HG02623 (cell line): ENCODE results near the gene MMEL1.
"Not testable (repeated sequence)": the region's sequence is repeated elsewhere in the genome, so short reads cannot be mapped to it uniquely, and the experiment has no call there.

ENCODE experiments used
- ATAC-seq: cut with Tn5 transposase; IDR thresholded peaks from one replicate; pipeline ENCODE4 v1.9.1; 2021; ENCODE audit warnings: moderate library complexity; ENCODE audit not compliant: unreplicated experiment

Gene MMEL1

DNA sequence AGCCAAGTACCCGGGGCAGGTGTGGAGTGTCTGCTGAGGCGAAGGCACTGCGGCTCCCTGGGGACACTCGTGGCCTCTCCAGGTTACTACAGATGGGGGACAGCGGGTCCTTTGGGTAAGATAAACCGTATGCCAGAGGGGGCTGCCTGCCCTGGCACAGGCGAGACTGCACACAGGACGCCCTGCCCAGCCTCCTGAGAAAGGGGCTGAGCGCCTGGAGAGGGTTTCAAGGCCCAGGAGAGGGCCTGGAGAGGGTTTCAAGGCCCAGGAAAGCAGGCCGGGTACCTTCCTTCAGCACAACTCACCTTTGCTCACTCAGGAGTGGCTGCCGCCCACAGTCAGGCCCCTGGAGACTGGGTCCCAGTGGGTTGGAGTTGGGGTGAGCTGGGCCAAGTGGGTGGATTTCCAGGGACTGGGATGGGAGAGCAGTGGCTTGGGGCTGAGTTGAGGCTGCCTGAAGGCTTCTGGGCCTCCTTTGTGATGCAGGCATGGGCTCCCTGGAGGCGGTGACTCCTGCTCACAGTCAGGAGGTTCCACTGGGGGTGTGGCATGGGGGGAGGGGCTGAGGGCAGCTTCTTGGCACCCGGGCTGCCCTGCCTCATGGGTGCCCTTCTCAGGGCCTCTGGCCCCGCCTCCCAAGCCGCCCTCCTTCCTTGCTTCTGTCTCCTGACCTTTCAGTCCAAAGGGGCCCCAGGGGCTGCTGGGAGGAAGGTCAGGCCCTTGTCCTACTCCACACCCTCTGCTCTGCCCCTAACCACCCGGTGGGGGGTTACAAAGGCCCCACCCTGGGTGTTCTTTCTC is at the start of gene MMEL1:
TSS of gene MMEL1 (minus strand) at position 456 of the 801 bp plus-strand sequence. CDS start 3,532 bp downstream, outside the sequence.
- ATAC-seq, result no peak

DNA sequence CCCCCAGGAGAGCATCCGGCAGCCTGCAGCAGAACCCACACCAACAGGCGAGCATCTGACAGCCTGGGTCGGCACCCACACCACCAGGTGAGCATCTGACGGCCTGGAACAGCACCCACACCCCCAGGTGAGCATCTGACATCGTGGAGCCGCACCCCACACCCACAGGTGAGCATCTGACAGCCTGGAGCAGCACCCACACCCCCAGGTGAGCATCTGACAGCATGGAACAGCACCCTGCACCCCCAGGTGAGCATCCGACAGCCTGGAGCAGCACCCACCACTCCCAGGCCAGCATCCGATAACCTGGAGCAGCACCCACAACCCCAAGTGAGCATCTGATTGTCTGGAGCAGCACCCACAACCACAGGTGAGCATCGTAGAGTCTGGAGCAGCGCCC is 43.9 kb upstream of the MMEL1 start:
- ATAC-seq, result not testable (repeated sequence)

- ATAC-seq, result not testable (repeated sequence)
Observed at GRCh38 chr1:2671656-2672055, 38.8 kb upstream of the MMEL1 start.

DNA sequence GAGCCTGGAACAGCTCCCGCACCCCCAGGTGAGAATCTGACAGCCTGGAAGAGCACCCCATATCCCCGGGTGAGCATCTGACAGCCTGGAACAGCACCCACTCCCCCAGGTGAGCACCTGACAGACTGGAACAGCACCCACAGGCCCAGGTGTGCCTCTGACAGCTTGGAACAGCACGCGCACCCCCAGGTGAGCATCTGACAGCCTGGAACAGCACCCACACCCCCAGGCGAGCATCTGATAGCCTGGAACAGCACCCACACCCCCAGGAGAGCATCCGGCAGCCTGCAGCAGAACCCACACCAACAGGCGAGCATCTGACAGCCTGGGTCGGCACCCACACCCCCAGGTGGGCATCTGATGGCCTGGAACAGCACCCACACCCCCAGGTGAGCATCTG is 27.0 kb upstream of the MMEL1 start:
- not testable (repeated sequence) for ATAC-seq

DNA sequence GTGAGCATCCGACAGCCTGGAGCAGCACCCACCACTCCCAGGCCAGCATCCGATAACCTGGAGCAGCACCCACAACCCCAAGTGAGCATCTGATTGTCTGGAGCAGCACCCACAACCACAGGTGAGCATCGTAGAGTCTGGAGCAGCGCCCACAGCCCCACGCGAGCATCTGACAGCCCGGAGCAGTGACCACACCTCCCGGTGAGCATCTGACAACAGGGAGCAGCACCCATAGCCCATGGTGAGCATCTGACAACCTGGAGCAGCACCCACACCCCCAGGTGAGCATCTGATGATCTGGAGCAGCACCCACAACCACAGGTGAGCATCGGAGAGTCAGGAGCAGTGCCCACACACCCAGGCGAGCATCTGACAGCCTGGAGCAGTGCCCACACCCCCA is 25.1 kb upstream of the MMEL1 start:
- ATAC-seq, result not testable (repeated sequence)

DNA sequence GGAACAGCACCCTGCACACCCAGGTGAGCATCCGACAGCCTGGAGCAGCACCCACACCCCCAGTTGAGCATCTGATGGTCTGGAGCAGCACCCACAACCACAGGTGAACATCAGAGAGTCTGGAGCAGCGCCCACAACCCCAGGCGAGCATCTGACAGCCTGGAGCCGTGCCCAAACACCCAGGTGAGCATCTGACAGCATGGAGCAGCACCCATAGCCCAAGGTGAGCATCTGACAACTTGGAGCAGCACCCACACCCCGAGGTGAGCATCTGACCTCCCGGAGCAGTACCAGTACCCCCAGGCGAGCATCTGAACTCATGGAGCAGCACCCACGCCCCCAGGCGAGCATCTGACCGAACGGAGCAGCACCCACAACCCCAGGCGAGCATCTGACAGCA is 24.3 kb upstream of the MMEL1 start:
- ATAC-seq, result not testable (repeated sequence)

GRCh38 chr1:2655598-2656434 is 23.0 kb upstream of the MMEL1 start:
- not testable (repeated sequence) for ATAC-seq

DNA sequence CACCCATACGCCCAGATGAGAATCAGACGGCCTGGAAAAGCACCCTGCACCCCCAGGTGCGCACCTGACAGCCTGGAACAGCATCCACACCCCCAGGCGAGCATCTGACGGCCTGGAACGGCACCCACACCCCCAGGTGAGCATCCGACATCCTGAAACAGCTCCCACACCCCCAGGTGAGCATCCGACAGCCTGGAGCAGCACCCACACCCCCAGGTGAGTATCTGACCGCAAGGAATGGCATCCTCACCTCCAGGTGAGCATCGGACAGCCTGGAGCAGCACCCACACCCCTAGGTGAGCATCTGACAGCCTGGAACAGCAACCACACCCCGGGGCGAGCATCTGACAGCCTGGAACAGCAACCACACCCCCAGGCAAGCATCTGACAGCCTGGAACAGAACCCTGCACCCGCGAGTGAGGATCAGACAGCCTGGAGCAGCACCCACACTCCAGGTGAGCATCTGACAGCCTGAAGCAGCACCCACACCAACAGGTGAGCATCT is 21.7 kb upstream of the MMEL1 start:
- ATAC-seq, result not testable (repeated sequence)

DNA sequence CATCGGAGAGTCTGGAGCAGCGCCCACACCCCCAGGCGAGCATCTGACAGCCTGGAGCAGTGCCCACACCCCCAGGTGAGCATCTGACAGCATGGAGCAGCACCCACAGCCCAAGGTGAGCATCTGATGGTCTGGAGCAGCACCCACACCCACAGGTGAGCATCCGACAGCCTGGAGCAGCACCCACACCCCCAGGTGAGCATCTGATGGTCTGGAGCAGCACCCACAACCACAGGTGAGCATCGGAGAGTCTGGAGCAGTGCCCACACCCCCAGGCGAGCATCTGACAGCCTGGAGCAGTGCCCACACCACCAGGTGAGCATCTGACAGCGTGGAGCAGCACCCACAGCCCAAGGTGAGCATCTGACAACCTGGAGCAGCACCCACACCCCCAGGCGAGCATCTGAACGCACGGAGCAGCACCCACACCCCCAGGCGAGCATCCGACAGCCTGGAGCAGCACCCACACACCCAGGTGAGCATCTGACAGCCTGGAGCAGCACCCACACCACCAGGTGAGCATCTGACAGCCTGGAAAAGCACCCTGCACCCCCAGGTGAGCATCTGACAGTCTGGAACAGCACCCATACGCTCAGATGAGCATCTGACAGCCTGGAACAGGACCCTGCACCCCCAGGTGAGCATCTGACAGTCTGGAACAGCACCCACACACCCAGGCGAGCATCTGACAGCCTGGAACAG is 21.1 kb upstream of the MMEL1 start:
- ATAC-seq, result not testable (repeated sequence)

- ATAC-seq, result not testable (repeated sequence)
Observed at GRCh38 chr1:2652926-2653571, 20.2 kb upstream of the MMEL1 start.

GRCh38 chr1:2652152-2652925 is 19.5 kb upstream of the MMEL1 start:
- not testable (repeated sequence) for ATAC-seq

GRCh38 chr1:2650967-2651645 is 18.3 kb upstream of the MMEL1 start:
- ATAC-seq, result no peak

GRCh38 chr1:2646837-2647236 is 14.0 kb upstream of the MMEL1 start:
- no peak for ATAC-seq

GRCh38 chr1:2645776-2646175 is 13.0 kb upstream of the MMEL1 start:
- ATAC-seq, result no peak

DNA sequence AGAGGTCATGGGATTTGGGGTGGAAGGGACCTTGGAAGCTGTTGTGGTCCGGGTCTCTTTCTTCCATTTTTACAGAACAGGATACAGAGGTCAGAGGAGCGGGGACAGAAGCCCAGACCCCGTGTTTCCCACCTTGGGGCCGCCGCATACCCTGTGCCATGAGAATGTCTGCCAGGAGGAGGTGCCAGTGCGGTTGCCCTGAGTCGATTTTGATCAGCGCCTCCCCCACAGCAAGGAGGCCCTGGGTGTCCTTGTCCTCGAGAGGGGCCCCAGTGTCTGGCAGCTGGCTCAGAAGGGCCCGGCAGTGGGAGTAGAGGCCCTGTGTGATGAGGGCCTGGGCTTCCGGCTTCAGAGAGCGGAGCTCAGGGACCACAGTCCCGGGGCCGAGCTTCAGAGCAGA is 12.3 kb upstream of the MMEL1 start:
- no peak for ATAC-seq

- no peak for ATAC-seq
Observed at GRCh38 chr1:2644591-2645101, 11.8 kb upstream of the MMEL1 start.

GRCh38 chr1:2644171-2644570 is 11.4 kb upstream of the MMEL1 start:
- no peak for ATAC-seq

DNA sequence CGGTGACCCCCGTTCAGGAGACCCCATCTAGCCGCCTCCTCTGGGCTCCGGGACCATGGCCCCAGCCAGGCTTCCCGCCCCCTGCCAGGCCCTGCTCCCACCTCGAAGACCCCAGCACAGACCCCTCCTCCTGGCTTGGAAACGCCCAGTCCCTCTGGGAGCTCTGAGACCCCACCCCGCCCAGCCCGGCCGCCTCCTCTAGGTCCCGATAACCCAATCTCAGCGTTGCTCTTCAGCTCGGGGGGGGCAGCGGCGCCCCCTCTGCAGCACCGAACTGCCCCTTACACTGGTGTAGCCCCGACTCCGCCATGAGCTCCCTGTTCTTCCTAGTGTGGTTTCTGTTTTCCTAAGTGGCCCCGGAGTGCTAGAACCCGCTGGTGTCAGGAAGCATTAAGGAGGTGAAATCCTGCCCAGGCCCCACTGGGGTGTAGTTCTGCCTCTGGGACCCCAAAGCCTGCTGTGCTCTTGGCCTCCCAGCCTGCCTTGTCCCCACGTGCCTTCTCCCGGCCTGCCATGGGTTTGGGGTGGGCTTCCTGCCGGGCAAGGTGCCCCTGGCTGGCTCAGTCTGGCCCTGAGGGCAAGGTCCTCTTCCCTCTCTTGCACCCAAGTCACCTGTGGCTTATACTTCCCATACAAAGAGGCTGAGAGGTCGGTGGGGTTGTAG is 10.7 kb upstream of the MMEL1 start:
- ATAC-seq, result no peak
